GM12865 (cell line): ENCODE data around the gene GNB4.

Experiments used
- DNase-seq: peaks from one replicate; pipeline ENCODE4 v3.0.0; 2010; ENCODE audit warnings: low read depth
- H3K4me3 ChIP-seq: 2 replicates; pipeline ENCODE4 v1.5.1; 2011; ENCODE audit warnings: mild to moderate bottlenecking, low read depth, low read length, control low read depth
- CTCF ChIP-seq: IDR thresholded peaks from 2 replicates; pipeline ENCODE4 v1.5.1; 2011; ENCODE audit warnings: low read length, control low read depth, low read depth, inconsistent platforms; ENCODE audit not compliant: insufficient read depth; ENCODE audit errors: missing control alignments

GNB4 gene

DNA sequence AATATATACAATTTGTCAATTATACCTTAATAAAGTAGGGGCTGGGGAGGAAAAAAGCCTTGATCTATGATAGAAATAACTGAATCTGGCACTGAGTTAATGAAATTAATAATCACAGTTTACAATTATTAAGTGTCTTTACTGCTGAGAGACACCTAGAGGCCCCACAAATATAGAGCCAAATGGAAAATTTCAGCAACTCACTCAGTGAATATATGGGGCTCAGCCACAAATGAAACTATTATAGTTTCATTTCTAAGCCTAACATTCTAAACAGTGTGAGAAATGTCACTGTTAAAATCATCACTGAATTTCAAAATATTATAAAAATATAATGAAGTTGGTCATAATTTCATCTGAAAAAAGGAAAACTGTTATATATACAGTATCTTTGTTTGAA, 40.3 kb downstream of the GNB4 start:
- no peak for TF ChIP-seq CTCF
- DNase-seq: no peak
- no peak overlapping the region for H3K4me3 ChIP-seq

DNA sequence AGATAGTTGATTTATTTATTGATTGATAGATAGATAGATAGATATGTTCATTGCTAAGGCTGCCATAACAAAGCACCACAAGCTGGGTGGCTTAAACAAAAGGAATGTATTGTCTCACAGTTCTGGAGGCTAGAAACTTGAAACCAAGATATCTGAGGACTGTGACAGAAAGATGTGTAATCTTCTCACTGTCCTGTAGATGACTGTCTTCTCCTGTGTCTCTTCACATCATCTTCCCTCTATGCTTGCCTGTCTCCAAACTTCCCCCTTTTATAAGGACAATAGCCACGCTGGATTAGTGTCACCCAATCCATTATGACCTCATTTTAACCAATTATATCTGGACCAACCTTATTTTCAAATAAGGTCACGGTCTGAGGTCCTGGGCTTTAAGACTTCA, 40.9 kb downstream of the GNB4 start:
- DNase-seq: no peak
- TF ChIP-seq CTCF: peak; percentile 18
- no peak overlapping the region for H3K4me3 ChIP-seq

DNA sequence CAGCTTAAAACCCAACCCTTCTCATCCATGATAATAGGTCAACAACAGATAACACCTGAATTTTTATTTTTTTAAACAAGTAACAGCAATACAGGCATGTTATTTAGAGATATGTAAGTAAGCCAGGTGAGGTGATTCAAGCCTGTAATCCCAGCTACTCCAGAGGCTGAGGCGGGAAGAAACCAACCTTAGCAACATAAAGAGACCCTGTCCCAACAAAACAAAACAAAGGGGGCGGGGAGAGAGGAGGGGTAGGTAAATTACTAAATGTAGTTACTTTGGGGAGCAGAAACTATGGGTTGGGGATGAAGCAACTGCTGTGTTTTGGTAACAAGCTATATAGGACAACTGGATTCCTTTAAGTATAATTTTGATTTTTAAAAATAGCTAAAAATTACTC, 47.0 kb downstream of the GNB4 start:
- no peak for DNase-seq
- no peak for TF ChIP-seq CTCF

GRCh38 chr3:179402963-179403362, 48.3 kb downstream of the GNB4 start:
- no peak for TF ChIP-seq CTCF
- no peak overlapping the region for H3K4me3 ChIP-seq
- no peak for DNase-seq

More for the DNA sequence above, 47.0 kb downstream of the GNB4 start:
- H3K4me3 ChIP-seq: no peak overlapping the region

GRCh38 chr3:179401561-179401960, 49.7 kb downstream of the GNB4 start:
- TF ChIP-seq CTCF: no peak
- no peak for DNase-seq
- no peak overlapping the region for H3K4me3 ChIP-seq

GRCh38 chr3:179398574-179399231, 52.6 kb downstream of the GNB4 start:
- TF ChIP-seq CTCF: no peak
- no peak for DNase-seq
- no peak overlapping the region for H3K4me3 ChIP-seq

DNA sequence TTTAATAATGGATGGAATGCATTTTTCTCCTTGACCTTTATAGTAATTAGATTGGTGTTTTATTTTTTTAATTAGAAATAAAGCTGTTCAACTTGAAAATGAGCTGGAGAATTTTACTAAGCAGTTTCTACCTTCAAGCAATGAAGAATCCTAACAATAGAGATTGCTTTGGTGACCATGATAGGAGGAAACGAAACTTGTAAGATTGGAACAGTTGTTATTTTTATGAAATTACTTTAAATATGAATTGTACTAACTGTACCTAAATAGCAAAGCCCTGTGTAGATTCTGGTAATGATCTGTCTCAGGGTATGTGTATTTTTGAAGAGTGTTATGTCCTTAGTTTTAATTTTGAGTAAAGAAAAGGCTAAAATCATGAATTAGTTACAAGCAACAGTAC, 59.4 kb downstream of the GNB4 start:
- no peak for TF ChIP-seq CTCF
- H3K4me3 ChIP-seq: no peak overlapping the region
- DNase-seq: no peak
